Vagina (tissue), 2 donors: Measurements from ENCODE around the gene FAM210B. TPM values are rescaled to one million over a fixed set of nuclear protein-coding genes. Genes with fewer than 3 reads are reported as not detected.

ENCODE experiments used
- DNase-seq, 2 donors: peaks; one replicate each; pipeline ENCODE4 v3.0.0-alpha.2; 2017; ENCODE audit errors: extremely low spot score in 2 of 2
- H3K27ac ChIP-seq: fragments of 200-600 bp; sonication (generic); one replicate; pipeline ENCODE4 v1.5.1; 2019
- H3K27me3 ChIP-seq: fragments of 200-600 bp; sonication (generic); one replicate; pipeline ENCODE4 v1.5.1; 2019
- H3K36me3 ChIP-seq, 2 donors: fragments of 200-600 bp; sonication (generic); one replicate each; pipeline ENCODE4 v1.5.1; 2017 to 2019
- H3K4me1 ChIP-seq: fragments of 200-600 bp; sonication (generic); one replicate; pipeline ENCODE4 v1.5.1; 2019
- H3K4me3 ChIP-seq, 2 donors: fragments of 200-600 bp; sonication (generic); 1 replicate in 1 of 2; 2 replicates in 1 of 2; pipeline ENCODE4 v1.5.1; 2016 to 2019
- H3K9me3 ChIP-seq: fragments of 200-600 bp; sonication (generic); one replicate; pipeline ENCODE4 v1.5.1; 2019
- POLR2A ChIP-seq, 2 donors: fragments of 450-650 bp; IDR thresholded peaks; one replicate each; pipeline ENCODE4 v1.6.1; 2017; ENCODE audit warnings: antibody characterized with exemption in 2 of 2, mild to moderate bottlenecking in 2 of 2, moderate library complexity in 2 of 2
- POLR2AphosphoS5 ChIP-seq, 2 donors: sonication (generic); formaldehyde crosslinking; IDR thresholded peaks; one replicate each; pipeline ENCODE4 v1.9.0; 2017; ENCODE audit warnings: antibody characterized with exemption in 2 of 2, mild to moderate bottlenecking in 2 of 2, low read depth in 1 of 2; ENCODE audit not compliant: insufficient read depth in 1 of 2
- intact Hi-C: fragments of 100-400 bp; cut with DNase I; formaldehyde crosslinking; loops from one replicate; pipeline ENCODE4 v1.15.1; 2023
- total RNA-seq: library from RNA; depleted of rRNA; stranded (reverse); fragments of >200 nt; gene quantifications from one replicate; pipeline ENCODE4 v1.2.3, GENCODE V29; 2016
- TF ChIP-seq, protein P1 (sequence below), 3 experiments: fragments of 450-650 bp in 2 of 3; fragments of 200-600 bp in 1 of 3; sonication (generic) in 1 of 3; IDR thresholded peaks; one replicate each; pipeline ENCODE4 v1.5.1; 2017 to 2019; ENCODE audit warnings: antibody characterized with exemption in 3 of 3, mild to moderate bottlenecking in 2 of 3, moderate library complexity in 2 of 3

FAM210B gene
- total RNA-seq, 1 donor from 2014 or later, result 46.4 TPM

DNA sequence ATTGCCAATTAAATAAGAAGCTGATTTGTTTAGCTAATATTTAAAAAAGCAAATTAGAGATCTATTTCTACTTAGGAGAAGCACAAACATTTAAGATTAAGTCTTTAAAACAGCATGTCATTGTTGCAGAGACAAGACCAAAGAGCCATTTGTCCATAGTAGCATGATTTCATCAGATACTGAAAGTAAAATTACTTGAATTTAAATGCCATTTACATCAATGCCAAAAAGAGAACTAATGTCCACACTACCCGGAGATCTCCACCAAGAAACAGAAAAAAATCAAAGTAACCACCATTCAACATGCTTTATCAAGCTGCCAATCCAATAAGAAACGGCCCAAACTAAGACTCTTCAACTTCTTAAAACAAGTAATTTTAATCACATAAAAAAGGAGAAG is 17.6 kb downstream of the FAM210B start:
- Histone ChIP-seq H3K4me1 (no peaks in the 10 kb centered on the region), H3K27ac (no peak overlapping the region), H3K36me3 (no peaks in the 10 kb centered on the region), H3K27me3 (no peaks in the 10 kb centered on the region), H3K4me3 (no peak overlapping the region), H3K9me3 (no peaks in the 10 kb centered on the region)
- TF ChIP-seq, protein P1, sequence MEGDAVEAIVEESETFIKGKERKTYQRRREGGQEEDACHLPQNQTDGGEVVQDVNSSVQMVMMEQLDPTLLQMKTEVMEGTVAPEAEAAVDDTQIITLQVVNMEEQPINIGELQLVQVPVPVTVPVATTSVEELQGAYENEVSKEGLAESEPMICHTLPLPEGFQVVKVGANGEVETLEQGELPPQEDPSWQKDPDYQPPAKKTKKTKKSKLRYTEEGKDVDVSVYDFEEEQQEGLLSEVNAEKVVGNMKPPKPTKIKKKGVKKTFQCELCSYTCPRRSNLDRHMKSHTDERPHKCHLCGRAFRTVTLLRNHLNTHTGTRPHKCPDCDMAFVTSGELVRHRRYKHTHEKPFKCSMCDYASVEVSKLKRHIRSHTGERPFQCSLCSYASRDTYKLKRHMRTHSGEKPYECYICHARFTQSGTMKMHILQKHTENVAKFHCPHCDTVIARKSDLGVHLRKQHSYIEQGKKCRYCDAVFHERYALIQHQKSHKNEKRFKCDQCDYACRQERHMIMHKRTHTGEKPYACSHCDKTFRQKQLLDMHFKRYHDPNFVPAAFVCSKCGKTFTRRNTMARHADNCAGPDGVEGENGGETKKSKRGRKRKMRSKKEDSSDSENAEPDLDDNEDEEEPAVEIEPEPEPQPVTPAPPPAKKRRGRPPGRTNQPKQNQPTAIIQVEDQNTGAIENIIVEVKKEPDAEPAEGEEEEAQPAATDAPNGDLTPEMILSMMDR (IDR thresholded peaks at IDR 0.05), result no peak
- TF ChIP-seq POLR2AphosphoS5 (IDR thresholded peaks at IDR 0.05; ENCODE audit: insufficient read depth in 1 of 2, low read depth in 1 of 2) (no peak), POLR2A (IDR thresholded peaks at IDR 0.05) (no peak)
- no peak for DNase-seq
- intact Hi-C loops, result no loop called here

- no peaks in the 10 kb centered on the region for H3K36me3 ChIP-seq
- no peak overlapping the region for H3K27ac ChIP-seq
- no peaks in the 10 kb centered on the region for H3K4me1 ChIP-seq
- H3K27me3 ChIP-seq, result no peaks in the 10 kb centered on the region
- TF ChIP-seq POLR2A (IDR thresholded peaks at IDR 0.05) (no peak), POLR2AphosphoS5 (IDR thresholded peaks at IDR 0.05; ENCODE audit: insufficient read depth in 1 of 2, low read depth in 1 of 2) (no peak)
- TF ChIP-seq, protein P1 (IDR thresholded peaks at IDR 0.05), result no peak
- no peak for DNase-seq
- no peak overlapping the region for H3K4me3 ChIP-seq
- H3K9me3 ChIP-seq, result no peaks in the 10 kb centered on the region
- intact Hi-C loops, result no loop called here
Measured at GRCh38 chr20:56378386-56378785, 19.6 kb downstream of the FAM210B start.

DNA sequence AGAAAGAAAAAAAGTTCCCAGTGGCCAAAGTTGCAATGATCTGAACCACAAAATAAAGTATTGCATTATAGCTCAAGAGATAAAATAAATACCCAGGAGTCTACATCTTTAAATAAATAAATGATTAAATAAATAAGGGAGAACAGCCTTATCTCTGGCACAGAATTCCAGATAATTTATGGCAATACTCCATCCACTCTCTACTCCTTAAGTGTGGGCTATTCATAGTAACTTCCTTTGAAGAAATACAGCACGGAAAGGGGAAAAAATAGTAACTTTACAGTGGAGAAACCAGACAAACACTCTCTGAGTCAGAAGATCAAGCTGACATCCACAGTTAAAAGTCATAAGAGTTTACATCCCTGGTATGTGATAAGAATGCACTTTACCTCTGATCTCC is 21.6 kb downstream of the FAM210B start:
- TF ChIP-seq POLR2A (IDR thresholded peaks at IDR 0.05) (no peak), POLR2AphosphoS5 (IDR thresholded peaks at IDR 0.05; ENCODE audit: insufficient read depth in 1 of 2, low read depth in 1 of 2) (no peak)
- Histone ChIP-seq H3K4me1 (no peaks in the 10 kb centered on the region), H3K9me3 (no peaks in the 10 kb centered on the region), H3K4me3 (no peak overlapping the region), H3K36me3 (no peaks in the 10 kb centered on the region), H3K27ac (no peak overlapping the region), H3K27me3 (no peaks in the 10 kb centered on the region)
- DNase-seq, result no peak
- intact Hi-C loops, result no loop called here

- no peak overlapping the region for H3K4me3 ChIP-seq
- no peak overlapping the region for H3K27ac ChIP-seq
- no peak for TF ChIP-seq POLR2A (IDR thresholded peaks at IDR 0.05)
- TF ChIP-seq POLR2AphosphoS5 (IDR thresholded peaks at IDR 0.05; ENCODE audit: insufficient read depth in 1 of 2, low read depth in 1 of 2), result no peak
- TF ChIP-seq, protein P1 (IDR thresholded peaks at IDR 0.05), result no peak
- no peaks in the 10 kb centered on the region for H3K9me3 ChIP-seq
- intact Hi-C loops, result no loop called here
- no peak for DNase-seq
- no peaks in the 10 kb centered on the region for H3K36me3 ChIP-seq
- no peaks in the 10 kb centered on the region for H3K4me1 ChIP-seq
- H3K27me3 ChIP-seq, result no peaks in the 10 kb centered on the region
Measured at GRCh38 chr20:56381501-56381900, 22.7 kb downstream of the FAM210B start.

GRCh38 chr20:56382696-56383095 is 23.9 kb downstream of the FAM210B start:
- DNase-seq, result peak in 1 of 2 donors; percentile 18
- Histone ChIP-seq H3K9me3 (no peaks in the 10 kb centered on the region), H3K4me1 (no peaks in the 10 kb centered on the region), H3K36me3 (no peaks in the 10 kb centered on the region), H3K27me3 (no peaks in the 10 kb centered on the region), H3K27ac (no peak overlapping the region), H3K4me3 (no peak overlapping the region)
- intact Hi-C loops, result no loop called here
- TF ChIP-seq POLR2AphosphoS5 (IDR thresholded peaks at IDR 0.05; ENCODE audit: insufficient read depth in 1 of 2, low read depth in 1 of 2) (no peak), POLR2A (IDR thresholded peaks at IDR 0.05) (no peak)
- TF ChIP-seq, protein P1 (IDR thresholded peaks at IDR 0.05), result no peak
